GM12878 (cell line): ENCODE measurements around the gene PGLYRP2. TPM values are rescaled to one million over a fixed set of nuclear protein-coding genes. Genes with fewer than 3 reads are reported as not detected.

ENCODE experiments used
- ATAC-seq: fragments of 200-7000 bp; cut with Tn5 transposase; 3 replicates; pipeline ENCODE4 v1.9.1; 2020; ENCODE audit warnings: mild to moderate bottlenecking, moderate library complexity
- BruUV-seq: library from RNA; stranded (reverse); fragments of 400-500 nt; replicated peaks from 2 replicates; lab custom pipeline; 2021; lab: Mats Ljungman, UMichigan
- CTCF ChIA-PET: fragments of 300-600 bp; sonication (Branson Sonifier 250); formaldehyde crosslinking; extraction: SDS; loops from one replicate; lab custom pipeline; 2021; ENCODE audit warnings: inconsistent platforms; lab: Yijun Ruan, JAX
- POLR2A ChIA-PET: fragments of 350-600 bp; formaldehyde crosslinking; extraction: SDS; loops from one replicate; lab custom pipeline; 2021; ENCODE audit warnings: inconsistent platforms; lab: Charles Lee
- RAD21 ChIA-PET: fragments of 300-600 bp; sonication (Branson Sonifier 250); formaldehyde crosslinking; loops from one replicate; lab custom pipeline; 2023; ENCODE audit warnings: antibody characterized with exemption; ENCODE audit not compliant: unreplicated experiment; lab: Charles Lee
- SMC1A ChIA-PET: fragments of 300-600 bp; sonication (Branson Sonifier 250); formaldehyde crosslinking; loops from one replicate; lab custom pipeline; 2023; ENCODE audit not compliant: unreplicated experiment, uncharacterized antibody; lab: Charles Lee
- DNase-seq: peaks from one replicate; pipeline ENCODE4 v3.0.0-alpha.2; 2011; ENCODE audit warnings: low read depth, low spot score
- FAIRE-seq: peaks from 3 replicates; lab custom pipeline; 2011; peaks lifted over from hg19 to GRCh38; lab: Jason Lieb, UNC
- H2AFZ ChIP-seq: 2 replicates; pipeline ENCODE4 v1.6.0; 2011; ENCODE audit warnings: low read depth, low read length, control low read depth; ENCODE audit not compliant: control insufficient read depth
- H3K27ac ChIP-seq: 2 replicates; pipeline ENCODE4 v1.5.1; 2011; ENCODE audit warnings: control low read depth; ENCODE audit not compliant: control insufficient read depth, insufficient read depth
- H3K27me3 ChIP-seq, 2 experiments: replicated peaks in 1 of 2; 2 replicates each; pipeline versions ENCODE4 v1.6.0 to v1.6.1; 2011; ENCODE audit warnings: low read length in 1 of 2; ENCODE audit not compliant: control insufficient read depth in 2 of 2, insufficient read depth in 2 of 2
- H3K36me3 ChIP-seq, 2 experiments: 2 replicates each; pipeline ENCODE4 v1.5.1; 2011; ENCODE audit warnings: low read length in 1 of 2; ENCODE audit not compliant: control insufficient read depth in 2 of 2, insufficient read depth in 2 of 2
- H3K4me1 ChIP-seq: 2 replicates; pipeline ENCODE4 v1.6.1; 2011; ENCODE audit warnings: mild to moderate bottlenecking, low read length, moderate library complexity, mixed read lengths; ENCODE audit not compliant: control insufficient read depth, insufficient read depth
- H3K4me2 ChIP-seq: 2 replicates; pipeline ENCODE4 v1.6.0; 2011; ENCODE audit warnings: control low read depth; ENCODE audit not compliant: control insufficient read depth, insufficient read depth
- H3K4me3 ChIP-seq: fragments of 200-600 bp; sonication (generic); 2 replicates; pipeline ENCODE4 v1.5.1; 2016
- H3K79me2 ChIP-seq: 2 replicates; pipeline ENCODE4 v1.6.0; 2011; ENCODE audit warnings: low read length; ENCODE audit not compliant: control insufficient read depth, insufficient read depth
- H3K9ac ChIP-seq: 2 replicates; pipeline ENCODE4 v1.8.0; 2011; ENCODE audit warnings: low read length, control low read depth, mixed read lengths; ENCODE audit not compliant: control insufficient read depth, insufficient read depth
- H3K9me3 ChIP-seq: replicated peaks from 3 replicates; pipeline ENCODE4 v1.5.1; 2011; ENCODE audit warnings: mild to moderate bottlenecking, low read length; ENCODE audit not compliant: control insufficient read depth, insufficient read depth
- H4K20me1 ChIP-seq: 2 replicates; pipeline ENCODE4 v1.6.0; 2011; ENCODE audit not compliant: control insufficient read depth, insufficient read depth
- CHD1 ChIP-seq: IDR thresholded peaks from 2 replicates; pipeline ENCODE4 v1.6.1; 2012; ENCODE audit warnings: low read depth, low read length, improper control_type of control experiment
- FOXK2 ChIP-seq: fragments of 450-650 bp; IDR thresholded peaks from 2 replicates; pipeline ENCODE4 v1.6.1; 2017; ENCODE audit warnings: mild to moderate bottlenecking, moderate library complexity
- MTA2 ChIP-seq: fragments of 450-650 bp; IDR thresholded peaks from 2 replicates; pipeline ENCODE4 v1.6.1; 2016; ENCODE audit warnings: low read depth, mild to moderate bottlenecking, moderate library complexity
- SIX5 ChIP-seq: IDR thresholded peaks from 2 replicates; pipeline ENCODE4 v1.6.1; 2011; ENCODE audit warnings: mild to moderate bottlenecking, low read depth, low read length, moderate library complexity; ENCODE audit not compliant: severe bottlenecking
- SP1 ChIP-seq: IDR thresholded peaks from one replicate; pipeline ENCODE4 v1.6.1; 2011; ENCODE audit warnings: low read depth, low read length
- YBX1 ChIP-seq: fragments of 450-650 bp; IDR thresholded peaks from 2 replicates; pipeline ENCODE4 v1.6.1; 2016; ENCODE audit warnings: antibody characterized with exemption
- ZZZ3 ChIP-seq: IDR thresholded peaks from 2 replicates; pipeline ENCODE4 v1.6.1; 2011; ENCODE audit warnings: low read depth; ENCODE audit not compliant: control insufficient read depth, insufficient read length
- WGBS: methylation state at CpG from one replicate; pipeline ENCODE4 v1.1.6; 2016; ENCODE audit warnings: low lambda C conversion rate; ENCODE audit not compliant: insufficient replicate concordance, insufficient coverage; ENCODE audit errors: missing lambda C conversion rate; 5-methylcytosine and 5-hydroxymethylcytosine counted together
- in situ Hi-C: fragments of 300-500 bp; cut with MboI; formaldehyde crosslinking; loops from 9 replicates; pipeline ENCODE4 v1.14.3; 2018; ENCODE audit warnings: mixed read lengths
- intact Hi-C: fragments of 100-400 bp; cut with micrococcal nuclease; formaldehyde crosslinking; loops from one replicate; pipeline ENCODE4 v1.14.2; 2022; ENCODE audit not compliant: unreplicated experiment
- polyA plus RNA-seq, 11 experiments: library from polyadenylated mRNA; depleted of rRNA in 4 of 11; unstranded in 6 of 11; stranded (reverse) in 5 of 11; fragments of >200 nt; fragmentation: Nextera tagmentation in 4 of 11; fragmentation: Illumina TruSeq in 1 of 11; extraction: Ambion mirVana in 4 of 11; extraction: Trizol in 1 of 11; gene quantifications; 1 replicate in 1 of 11; 2 replicates in 10 of 11; pipeline versions ENCODE4 v1.2.1 to v1.2.3, GENCODE V29; 2011 to 2016; ENCODE audit warnings: inconsistent platforms in 2 of 11, missing spikeins in 2 of 11, low read depth in 1 of 11
- total RNA-seq, 4 experiments: library from RNA; depleted of rRNA in 3 of 4; stranded (reverse); fragments of >200 nt in 3 of 4; fragmentation: Illumina TruSeq in 1 of 4; extraction: Trizol in 1 of 4; gene quantifications; 2 replicates each; pipeline versions ENCODE4 v1.2.1 to v1.2.3, GENCODE V29; 2013 to 2021
- TF ChIP-seq, protein P1 (sequence below): fragments of 450-650 bp; IDR thresholded peaks from 2 replicates; pipeline ENCODE4 v1.6.1; 2017; ENCODE audit warnings: mild to moderate bottlenecking, moderate library complexity
- TF ChIP-seq, protein P2 (sequence below): IDR thresholded peaks from 2 replicates; pipeline ENCODE4 v1.6.1; 2012; ENCODE audit warnings: mild to moderate bottlenecking, low read depth, low read length

The PGLYRP2 gene
- total and polyA plus RNA-seq, 10 of the 15 experiments (the other 5 are each of a cell fraction or from before 2014, with no cell fraction given): 0.15 to 0.48 (median 0.26) TPM; not detected in 5

DNA sequence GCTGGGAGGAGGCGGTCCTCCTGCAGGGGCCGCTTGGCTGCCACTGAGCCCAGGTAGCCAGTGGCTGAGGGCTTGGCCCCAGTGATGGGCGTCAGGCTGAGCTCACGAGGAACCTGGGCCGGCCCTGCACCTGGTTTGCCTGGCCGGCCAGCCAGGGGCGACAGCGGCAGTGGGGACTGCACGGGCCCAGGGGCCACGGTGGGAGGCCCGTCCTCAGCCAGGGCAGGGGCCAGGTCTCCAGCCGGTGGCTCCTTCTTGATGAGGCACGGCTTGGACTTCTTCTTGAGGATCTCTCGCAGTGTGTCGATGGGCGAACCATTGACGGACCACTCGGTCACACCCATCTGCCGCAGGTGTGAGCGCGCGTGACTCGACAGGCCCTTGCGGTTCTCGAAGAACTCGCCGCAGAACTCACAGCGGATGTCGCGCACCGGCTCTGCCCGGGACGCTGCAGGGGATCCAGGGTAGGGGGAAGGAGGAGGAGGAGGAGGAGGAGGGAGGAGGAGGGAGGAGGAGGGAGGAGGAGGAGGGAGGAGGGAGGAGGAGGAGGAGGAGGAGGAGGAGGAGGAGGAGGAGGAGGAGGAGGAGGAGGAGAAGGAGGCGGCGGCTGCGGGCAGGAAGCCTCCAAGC, 53.9 kb downstream of the PGLYRP2 start:
- no peak overlapping the region for H3K4me3 ChIP-seq
- RAD21 ChIA-PET: no interaction called here
- H2AFZ ChIP-seq: no peak overlapping the region
- H3K9ac ChIP-seq: no peak overlapping the region
- TF ChIP-seq YBX1: no peak
- TF ChIP-seq FOXK2: no peak
- peaks cover 9% of the 10 kb centered on the region for H3K79me2 ChIP-seq
- no peaks in the 10 kb centered on the region for H3K27me3 ChIP-seq
- H3K4me1 ChIP-seq: no peaks in the 10 kb centered on the region
- intact Hi-C loops: no loop called here
- H3K4me2 ChIP-seq: no peak overlapping the region
- no peak for DNase-seq
- BruUV-seq: no TSS peak
- ATAC-seq: no peak
- SMC1A ChIA-PET: no interaction called here
- H3K9me3 ChIP-seq: no peaks in the 10 kb centered on the region; the same call in 2 of the 3 replicates
- no peak overlapping the region for H3K27ac ChIP-seq
- H4K20me1 ChIP-seq: no peaks in the 10 kb centered on the region
- in situ Hi-C loops: loop anchor here (5.0 kb wide), 1 partner anchor 132 kb away; no protein-coding TSS in a partner anchor
- FAIRE-seq: no peak
- WGBS: 93% methylated on average over 26 of the region's 36 CpGs
- POLR2A ChIA-PET: no interaction called here
- CTCF ChIA-PET: no interaction called here
- H3K36me3 ChIP-seq: peaks cover 14 to 46% of the 10 kb centered on the region in 2 experiments

DNA sequence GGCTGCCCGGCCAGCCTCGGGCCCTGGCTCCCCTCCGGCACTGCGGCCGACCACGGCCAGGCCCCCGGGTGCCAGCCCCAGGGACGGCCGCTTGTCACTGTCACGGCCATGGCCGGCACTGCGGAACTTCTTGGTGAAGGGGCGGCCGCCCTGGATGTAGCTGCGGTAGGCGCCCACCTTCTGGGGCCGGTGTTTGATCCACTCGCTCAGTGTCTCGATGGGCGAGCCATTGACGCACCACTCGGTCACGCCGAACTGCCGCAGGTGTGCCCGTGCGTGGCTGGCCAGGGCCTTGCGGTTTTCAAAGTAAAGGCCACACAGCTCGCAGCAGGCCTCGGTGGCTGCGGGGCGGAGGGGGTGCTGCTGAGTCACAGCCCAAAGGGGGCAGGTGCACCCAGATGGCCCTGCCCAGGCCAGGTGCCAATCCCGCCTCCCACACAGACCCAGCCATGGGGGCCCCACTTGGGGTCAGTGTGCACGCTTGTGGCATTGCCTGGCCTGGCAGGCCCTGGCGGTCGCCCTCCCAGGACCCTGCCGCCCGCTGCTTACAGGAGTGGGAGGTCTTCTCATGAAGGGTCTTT, 54.5 kb downstream of the PGLYRP2 start:
- Histone ChIP-seq H3K9me3 (no peaks in the 10 kb centered on the region; the same call in 2 of the 3 replicates), H3K4me2 (no peak overlapping the region), H3K4me1 (no peaks in the 10 kb centered on the region), H3K27me3 (no peaks in the 10 kb centered on the region), H3K4me3 (no peak overlapping the region), H3K9ac (no peak overlapping the region), H4K20me1 (no peaks in the 10 kb centered on the region), H3K79me2 (peaks cover 4% of the 10 kb centered on the region), H3K27ac (no peak overlapping the region), H3K36me3 (peaks cover 14 to 46% of the 10 kb centered on the region in 2 experiments), H2AFZ (no peak overlapping the region)
- in situ Hi-C loops (loop anchor here (5.0 kb wide), 1 partner anchor 133 kb away; no protein-coding TSS in a partner anchor), intact Hi-C loops (no loop called here)
- BruUV-seq: no TSS peak
- DNase-seq (no peak), ATAC-seq (no peak), FAIRE-seq (no peak)
- SMC1A ChIA-PET: no interaction called here
- RAD21 ChIA-PET: no interaction called here
- 96% methylated on average over 29 of the region's 38 CpGs for WGBS
- POLR2A ChIA-PET: no interaction called here
- CTCF ChIA-PET: no interaction called here
- TF ChIP-seq MTA2: no peak
- TF ChIP-seq, protein P1, sequence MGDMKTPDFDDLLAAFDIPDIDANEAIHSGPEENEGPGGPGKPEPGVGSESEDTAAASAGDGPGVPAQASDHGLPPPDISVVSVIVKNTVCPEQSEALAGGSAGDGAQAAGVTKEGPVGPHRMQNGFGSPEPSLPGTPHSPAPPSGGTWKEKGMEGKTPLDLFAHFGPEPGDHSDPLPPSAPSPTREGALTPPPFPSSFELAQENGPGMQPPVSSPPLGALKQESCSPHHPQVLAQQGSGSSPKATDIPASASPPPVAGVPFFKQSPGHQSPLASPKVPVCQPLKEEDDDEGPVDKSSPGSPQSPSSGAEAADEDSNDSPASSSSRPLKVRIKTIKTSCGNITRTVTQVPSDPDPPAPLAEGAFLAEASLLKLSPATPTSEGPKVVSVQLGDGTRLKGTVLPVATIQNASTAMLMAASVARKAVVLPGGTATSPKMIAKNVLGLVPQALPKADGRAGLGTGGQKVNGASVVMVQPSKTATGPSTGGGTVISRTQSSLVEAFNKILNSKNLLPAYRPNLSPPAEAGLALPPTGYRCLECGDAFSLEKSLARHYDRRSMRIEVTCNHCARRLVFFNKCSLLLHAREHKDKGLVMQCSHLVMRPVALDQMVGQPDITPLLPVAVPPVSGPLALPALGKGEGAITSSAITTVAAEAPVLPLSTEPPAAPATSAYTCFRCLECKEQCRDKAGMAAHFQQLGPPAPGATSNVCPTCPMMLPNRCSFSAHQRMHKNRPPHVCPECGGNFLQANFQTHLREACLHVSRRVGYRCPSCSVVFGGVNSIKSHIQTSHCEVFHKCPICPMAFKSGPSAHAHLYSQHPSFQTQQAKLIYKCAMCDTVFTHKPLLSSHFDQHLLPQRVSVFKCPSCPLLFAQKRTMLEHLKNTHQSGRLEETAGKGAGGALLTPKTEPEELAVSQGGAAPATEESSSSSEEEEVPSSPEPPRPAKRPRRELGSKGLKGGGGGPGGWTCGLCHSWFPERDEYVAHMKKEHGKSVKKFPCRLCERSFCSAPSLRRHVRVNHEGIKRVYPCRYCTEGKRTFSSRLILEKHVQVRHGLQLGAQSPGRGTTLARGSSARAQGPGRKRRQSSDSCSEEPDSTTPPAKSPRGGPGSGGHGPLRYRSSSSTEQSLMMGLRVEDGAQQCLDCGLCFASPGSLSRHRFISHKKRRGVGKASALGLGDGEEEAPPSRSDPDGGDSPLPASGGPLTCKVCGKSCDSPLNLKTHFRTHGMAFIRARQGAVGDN: no peak
- no peak for TF ChIP-seq SP1
- TF ChIP-seq SIX5: no peak
- no peak for TF ChIP-seq CHD1
- TF ChIP-seq, protein P2, sequence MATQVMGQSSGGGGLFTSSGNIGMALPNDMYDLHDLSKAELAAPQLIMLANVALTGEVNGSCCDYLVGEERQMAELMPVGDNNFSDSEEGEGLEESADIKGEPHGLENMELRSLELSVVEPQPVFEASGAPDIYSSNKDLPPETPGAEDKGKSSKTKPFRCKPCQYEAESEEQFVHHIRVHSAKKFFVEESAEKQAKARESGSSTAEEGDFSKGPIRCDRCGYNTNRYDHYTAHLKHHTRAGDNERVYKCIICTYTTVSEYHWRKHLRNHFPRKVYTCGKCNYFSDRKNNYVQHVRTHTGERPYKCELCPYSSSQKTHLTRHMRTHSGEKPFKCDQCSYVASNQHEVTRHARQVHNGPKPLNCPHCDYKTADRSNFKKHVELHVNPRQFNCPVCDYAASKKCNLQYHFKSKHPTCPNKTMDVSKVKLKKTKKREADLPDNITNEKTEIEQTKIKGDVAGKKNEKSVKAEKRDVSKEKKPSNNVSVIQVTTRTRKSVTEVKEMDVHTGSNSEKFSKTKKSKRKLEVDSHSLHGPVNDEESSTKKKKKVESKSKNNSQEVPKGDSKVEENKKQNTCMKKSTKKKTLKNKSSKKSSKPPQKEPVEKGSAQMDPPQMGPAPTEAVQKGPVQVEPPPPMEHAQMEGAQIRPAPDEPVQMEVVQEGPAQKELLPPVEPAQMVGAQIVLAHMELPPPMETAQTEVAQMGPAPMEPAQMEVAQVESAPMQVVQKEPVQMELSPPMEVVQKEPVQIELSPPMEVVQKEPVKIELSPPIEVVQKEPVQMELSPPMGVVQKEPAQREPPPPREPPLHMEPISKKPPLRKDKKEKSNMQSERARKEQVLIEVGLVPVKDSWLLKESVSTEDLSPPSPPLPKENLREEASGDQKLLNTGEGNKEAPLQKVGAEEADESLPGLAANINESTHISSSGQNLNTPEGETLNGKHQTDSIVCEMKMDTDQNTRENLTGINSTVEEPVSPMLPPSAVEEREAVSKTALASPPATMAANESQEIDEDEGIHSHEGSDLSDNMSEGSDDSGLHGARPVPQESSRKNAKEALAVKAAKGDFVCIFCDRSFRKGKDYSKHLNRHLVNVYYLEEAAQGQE: no peak
- no peak for TF ChIP-seq ZZZ3
